Activated T-helper 17 cell treated with anti-CD3 and anti-CD28 coated beads, Interleukin-2, amount 50 U/mL, for 72 hours (primary cell): Measurements from ENCODE around the gene SPECC1. TPM values are rescaled to one million over a fixed set of nuclear protein-coding genes. Genes with fewer than 3 reads are reported as not detected.
"Not testable (repeated sequence)": the region's sequence is repeated elsewhere in the genome, so short reads cannot be mapped to it uniquely, and the experiment has no call there.

Experiments used
- ATAC-seq: fragments of 150-1000 bp; cut with Tn5 transposase; replicated peaks from 2 replicates; pipeline ENCODE4 v1.10.0; 2021; ENCODE audit warnings: mild to moderate bottlenecking, moderate library complexity
- H3K27ac Mint-ChIP-seq: one replicate; pipeline ENCODE4 v1.8.0; 2022; ENCODE audit warnings: mixed read lengths
- H3K27me3 Mint-ChIP-seq: one replicate; pipeline ENCODE4 v1.8.0; 2022; ENCODE audit warnings: mixed read lengths
- H3K36me3 Mint-ChIP-seq: one replicate; pipeline ENCODE4 v1.8.0; 2022; ENCODE audit warnings: low read depth, mild to moderate bottlenecking, mixed read lengths
- H3K4me1 Mint-ChIP-seq: one replicate; pipeline ENCODE4 v1.8.0; 2022; ENCODE audit warnings: mixed read lengths
- H3K4me3 Mint-ChIP-seq: one replicate; pipeline ENCODE4 v1.8.0; 2022; ENCODE audit warnings: mild to moderate bottlenecking, mixed read lengths
- H3K9me3 Mint-ChIP-seq: one replicate; pipeline ENCODE4 v1.8.0; 2022; ENCODE audit warnings: mixed read lengths
- total RNA-seq, 2 donors: library from RNA; stranded (reverse); gene quantifications; one replicate each; pipeline ENCODE4 v1.2.3, GENCODE V29; 2022

Gene SPECC1
- total RNA-seq, 2 donors from 2014 or later: 5.7 to 9.6 TPM

- H3K4me3 Mint-ChIP-seq, H3K27ac Mint-ChIP-seq, H3K9me3 Mint-ChIP-seq, H3K36me3 Mint-ChIP-seq, H3K27me3 Mint-ChIP-seq, ATAC-seq, H3K4me1 Mint-ChIP-seq: not testable (repeated sequence)
Observed at GRCh38 chr17:20196286-20196685, 187.1 kb downstream of the SPECC1 start.

GRCh38 chr17:20197272-20197926 lies 188.2 kb downstream of the SPECC1 start:
- no peaks in the 10 kb centered on the region for H3K4me1 Mint-ChIP-seq
- H3K27me3 Mint-ChIP-seq: no peaks in the 10 kb centered on the region
- no peak overlapping the region for H3K4me3 Mint-ChIP-seq
- H3K27ac Mint-ChIP-seq: no peak overlapping the region
- H3K36me3 Mint-ChIP-seq: no peaks in the 10 kb centered on the region
- ATAC-seq: no peak
- no peaks in the 10 kb centered on the region for H3K9me3 Mint-ChIP-seq

GRCh38 chr17:20200016-20200795 lies 191.0 kb downstream of the SPECC1 start:
- H3K36me3 Mint-ChIP-seq: no peaks in the 10 kb centered on the region
- H3K4me1 Mint-ChIP-seq: peaks cover 3% of the 10 kb centered on the region
- no peaks in the 10 kb centered on the region for H3K9me3 Mint-ChIP-seq
- H3K4me3 Mint-ChIP-seq: no peak overlapping the region
- H3K27ac Mint-ChIP-seq: no peak overlapping the region
- no peaks in the 10 kb centered on the region for H3K27me3 Mint-ChIP-seq
- ATAC-seq: no peak

GRCh38 chr17:20200865-20201458 lies 191.8 kb downstream of the SPECC1 start:
- Mint-ChIP-seq H3K27ac (no peak overlapping the region), H3K4me3 (no peak overlapping the region), H3K9me3 (no peaks in the 10 kb centered on the region), H3K4me1 (peaks cover 8% of the 10 kb centered on the region), H3K27me3 (no peaks in the 10 kb centered on the region), H3K36me3 (no peaks in the 10 kb centered on the region)
- ATAC-seq: no peak

GRCh38 chr17:20202141-20202621 lies 193.0 kb downstream of the SPECC1 start:
- Mint-ChIP-seq H3K27me3 (no peaks in the 10 kb centered on the region), H3K36me3 (no peaks in the 10 kb centered on the region), H3K4me3 (no peak overlapping the region), H3K4me1 (peaks cover 8% of the 10 kb centered on the region), H3K27ac (no peak overlapping the region), H3K9me3 (no peaks in the 10 kb centered on the region)
- no peak for ATAC-seq

GRCh38 chr17:20203018-20203417 lies 193.9 kb downstream of the SPECC1 start:
- ATAC-seq: no peak
- peaks cover 8% of the 10 kb centered on the region for H3K4me1 Mint-ChIP-seq
- H3K9me3 Mint-ChIP-seq: no peaks in the 10 kb centered on the region
- no peaks in the 10 kb centered on the region for H3K27me3 Mint-ChIP-seq
- H3K4me3 Mint-ChIP-seq: no peak overlapping the region
- no peaks in the 10 kb centered on the region for H3K36me3 Mint-ChIP-seq
- H3K27ac Mint-ChIP-seq: no peak overlapping the region

- Mint-ChIP-seq H3K27me3 (no peaks in the 10 kb centered on the region), H3K27ac (no peak overlapping the region), H3K36me3 (no peaks in the 10 kb centered on the region), H3K4me1 (peaks cover 8% of the 10 kb centered on the region), H3K9me3 (no peaks in the 10 kb centered on the region), H3K4me3 (no peak overlapping the region)
- ATAC-seq: no peak
Observed at GRCh38 chr17:20203761-20204263, 194.7 kb downstream of the SPECC1 start.

- peaks cover 8% of the 10 kb centered on the region for H3K4me1 Mint-ChIP-seq
- H3K27me3 Mint-ChIP-seq: no peaks in the 10 kb centered on the region
- no peak overlapping the region for H3K4me3 Mint-ChIP-seq
- H3K27ac Mint-ChIP-seq: no peak overlapping the region
- no peaks in the 10 kb centered on the region for H3K36me3 Mint-ChIP-seq
- H3K9me3 Mint-ChIP-seq: no peaks in the 10 kb centered on the region
- no peak for ATAC-seq
Observed at GRCh38 chr17:20205609-20206008, 196.4 kb downstream of the SPECC1 start.

- H3K4me1 Mint-ChIP-seq: peaks cover 8% of the 10 kb centered on the region
- no peaks in the 10 kb centered on the region for H3K27me3 Mint-ChIP-seq
- no peaks in the 10 kb centered on the region for H3K9me3 Mint-ChIP-seq
- H3K4me3 Mint-ChIP-seq: no peak overlapping the region
- no peak for ATAC-seq
- H3K36me3 Mint-ChIP-seq: no peaks in the 10 kb centered on the region
- H3K27ac Mint-ChIP-seq: no peak overlapping the region
Observed at GRCh38 chr17:20206068-20206467, 196.9 kb downstream of the SPECC1 start.

- peaks cover 8% of the 10 kb centered on the region for H3K4me1 Mint-ChIP-seq
- H3K9me3 Mint-ChIP-seq: no peaks in the 10 kb centered on the region
- no peak overlapping the region for H3K27ac Mint-ChIP-seq
- H3K36me3 Mint-ChIP-seq: no peaks in the 10 kb centered on the region
- H3K27me3 Mint-ChIP-seq: no peaks in the 10 kb centered on the region
- ATAC-seq: no peak
- H3K4me3 Mint-ChIP-seq: no peak overlapping the region
Observed at GRCh38 chr17:20206591-20206990, 197.4 kb downstream of the SPECC1 start.

GRCh38 chr17:20207262-20207985 lies 198.3 kb downstream of the SPECC1 start:
- Mint-ChIP-seq H3K27ac (no peak overlapping the region), H3K9me3 (no peaks in the 10 kb centered on the region), H3K4me3 (no peak overlapping the region), H3K27me3 (no peaks in the 10 kb centered on the region), H3K4me1 (peaks cover 8% of the 10 kb centered on the region), H3K36me3 (no peaks in the 10 kb centered on the region)
- no peak for ATAC-seq

- ATAC-seq: no peak
- Mint-ChIP-seq H3K9me3 (no peaks in the 10 kb centered on the region), H3K36me3 (no peaks in the 10 kb centered on the region), H3K27ac (no peak overlapping the region), H3K27me3 (no peaks in the 10 kb centered on the region), H3K4me1 (peaks cover 8% of the 10 kb centered on the region), H3K4me3 (no peak overlapping the region)
Observed at GRCh38 chr17:20208717-20209116, 199.6 kb downstream of the SPECC1 start.

- Mint-ChIP-seq H3K4me3 (no peak overlapping the region), H3K27ac (no peak overlapping the region), H3K9me3 (no peaks in the 10 kb centered on the region), H3K27me3 (no peaks in the 10 kb centered on the region), H3K4me1 (peaks cover 5% of the 10 kb centered on the region), H3K36me3 (no peaks in the 10 kb centered on the region)
- ATAC-seq: no peak
Observed at GRCh38 chr17:20210180-20210579, 201.0 kb downstream of the SPECC1 start.

- H3K36me3 Mint-ChIP-seq: no peaks in the 10 kb centered on the region
- H3K9me3 Mint-ChIP-seq: no peaks in the 10 kb centered on the region
- no peaks in the 10 kb centered on the region for H3K27me3 Mint-ChIP-seq
- no peak for ATAC-seq
- H3K27ac Mint-ChIP-seq: no peak overlapping the region
- no peak overlapping the region for H3K4me3 Mint-ChIP-seq
- H3K4me1 Mint-ChIP-seq: peaks cover under 1% of the 10 kb centered on the region
Observed at GRCh38 chr17:20210614-20211013, 201.5 kb downstream of the SPECC1 start.
